Stimulated activated CD4-positive, alpha-beta T cell treated with anti-CD3 and anti-CD28 coated beads, Interleukin-2, amount 100 ng/mL, for 48 hours (primary cell): ENCODE results near the gene SLC5A10.
"Not testable (repeated sequence)": the region's sequence is repeated elsewhere in the genome, so short reads cannot be mapped to it uniquely, and the experiment has no call there.

ENCODE experiments used
- DNase-seq, 2 donors: peaks; one replicate each; pipeline ENCODE4 v3.0.0-alpha.2; 2020

The SLC5A10 gene

GRCh38 chr17:19005137-19005773 lies 53.3 kb downstream of the SLC5A10 start:
- DNase-seq, result no peak

- no peak for DNase-seq
Observed at GRCh38 chr17:19005789-19006430, 53.9 kb downstream of the SLC5A10 start.

- no peak for DNase-seq
Observed at GRCh38 chr17:19006698-19007097, 54.7 kb downstream of the SLC5A10 start.

GRCh38 chr17:19009970-19010369 lies 58.0 kb downstream of the SLC5A10 start:
- DNase-seq, result no peak

- no peak for DNase-seq
Observed at GRCh38 chr17:19010729-19011505, 59.0 kb downstream of the SLC5A10 start.

- no peak for DNase-seq
Observed at GRCh38 chr17:19011581-19011980, 59.6 kb downstream of the SLC5A10 start.

GRCh38 chr17:19012171-19013080 lies 60.5 kb downstream of the SLC5A10 start:
- no peak for DNase-seq

- DNase-seq, result no peak
Observed at GRCh38 chr17:19013226-19013625, 61.3 kb downstream of the SLC5A10 start.

GRCh38 chr17:19013806-19014627 lies 62.1 kb downstream of the SLC5A10 start:
- DNase-seq, result no peak

GRCh38 chr17:19014628-19015215 lies 62.8 kb downstream of the SLC5A10 start:
- no peak for DNase-seq

GRCh38 chr17:19015428-19015827 lies 63.5 kb downstream of the SLC5A10 start:
- DNase-seq, result no peak

- no peak for DNase-seq
Observed at GRCh38 chr17:19016297-19016696, 64.3 kb downstream of the SLC5A10 start.

- no peak for DNase-seq
Observed at GRCh38 chr17:19016881-19017280, 64.9 kb downstream of the SLC5A10 start.

GRCh38 chr17:19017401-19017800 lies 65.4 kb downstream of the SLC5A10 start:
- DNase-seq, result no peak

GRCh38 chr17:19017804-19018599 lies 66.0 kb downstream of the SLC5A10 start:
- DNase-seq, result no peak

- no peak for DNase-seq
Observed at GRCh38 chr17:19018600-19018950, 66.6 kb downstream of the SLC5A10 start.

- DNase-seq, result no peak
Observed at GRCh38 chr17:19019041-19019941, 67.3 kb downstream of the SLC5A10 start.

- DNase-seq, result no peak
Observed at GRCh38 chr17:19020016-19020415, 68.1 kb downstream of the SLC5A10 start.

- DNase-seq, result not testable (repeated sequence)
Observed at GRCh38 chr17:19021011-19021621, 69.2 kb downstream of the SLC5A10 start.
